ENCODE measurements around the gene RBM17. TPM values are rescaled to one million over a fixed set of nuclear protein-coding genes. Genes with fewer than 3 reads are reported as not detected.

RBM17 gene
- total and polyA plus RNA-seq, 10 of the 15 experiments (the other 5 are each of a cell fraction or from before 2014, with no cell fraction given): 28.4 to 181 (median 83.9) TPM

GRCh38 chr10:6119962-6120361 lies 31.1 kb downstream of the RBM17 start:
- Histone ChIP-seq H3K9me3 (replicated peaks; ENCODE audit: control insufficient read depth, insufficient read depth, low read length) (no peaks in the 10 kb centered on the region), H3K36me3 (ENCODE audit: control insufficient read depth in 2 of 2, insufficient read depth in 2 of 2, low read length in 1 of 2) (peaks cover 0 to 12% of the 10 kb centered on the region in 2 experiments; a peak in 3 of 4 replicates), H3K27ac (ENCODE audit: control insufficient read depth, insufficient read depth) (no peak overlapping the region), H4K20me1 (ENCODE audit: control insufficient read depth, insufficient read depth) (no peaks in the 10 kb centered on the region), H3K4me2 (ENCODE audit: control insufficient read depth, insufficient read depth) (no peak overlapping the region), H3K4me1 (ENCODE audit: control insufficient read depth, insufficient read depth, low read length) (no peaks in the 10 kb centered on the region), H3K79me2 (ENCODE audit: control insufficient read depth, insufficient read depth, low read length) (no peaks in the 10 kb centered on the region), H3K27me3 (replicated peaks in 1 of 2; ENCODE audit: control insufficient read depth in 2 of 2, insufficient read depth in 2 of 2, low read length in 1 of 2) (no peaks in the 10 kb centered on the region), H2AFZ (ENCODE audit: control insufficient read depth, low read depth, low read length) (no peak overlapping the region), H3K4me3 (no peak overlapping the region), H3K9ac (ENCODE audit: control insufficient read depth, insufficient read depth, low read length) (no peak overlapping the region)
- FAIRE-seq (no peak), ATAC-seq (no peak), DNase-seq (ENCODE audit: low read depth, low spot score) (no peak)
- intact Hi-C loops (cut with micrococcal nuclease; ENCODE audit: unreplicated experiment) (no loop called here), in situ Hi-C loops (cut with MboI) (no loop called here)
- SMC1A ChIA-PET (ENCODE audit: uncharacterized antibody, unreplicated experiment): interaction anchor here (0.9 to 1.2 kb wide), 3 partner anchors 9 to 282 kb away, joined by 3 read pairs; no protein-coding TSS in a partner anchor
- WGBS (ENCODE audit: insufficient coverage, insufficient replicate concordance, low lambda C conversion rate, missing lambda C conversion rate): 98% methylated on average over 13 of the region's 13 CpGs
- TF ChIP-seq LARP7 (IDR thresholded peaks at IDR 0.05) (no peak), SMC3 (IDR thresholded peaks at IDR 0.05; ENCODE audit: borderline replicate concordance, low read length) (no peak), RBBP5 (conservative IDR thresholded peaks at IDR 0.05) (no peak), IKZF1 (conservative IDR thresholded peaks at IDR 0.05) (no peak), SP1 (IDR thresholded peaks at IDR 0.05; ENCODE audit: low read depth, low read length) (no peak), STAT1 (conservative IDR thresholded peaks at IDR 0.05) (no peak), IKZF2 (IDR thresholded peaks at IDR 0.05) (no peak), SIN3A (IDR thresholded peaks at IDR 0.05; ENCODE audit: low read depth, low read length) (no peak), EP300 (IDR thresholded peaks at IDR 0.05; ENCODE audit: borderline replicate concordance in 1 of 2, control insufficient read depth in 1 of 2, low read depth in 2 of 2, low read length in 2 of 2) (no peak)
- TF ChIP-seq, protein P1, sequence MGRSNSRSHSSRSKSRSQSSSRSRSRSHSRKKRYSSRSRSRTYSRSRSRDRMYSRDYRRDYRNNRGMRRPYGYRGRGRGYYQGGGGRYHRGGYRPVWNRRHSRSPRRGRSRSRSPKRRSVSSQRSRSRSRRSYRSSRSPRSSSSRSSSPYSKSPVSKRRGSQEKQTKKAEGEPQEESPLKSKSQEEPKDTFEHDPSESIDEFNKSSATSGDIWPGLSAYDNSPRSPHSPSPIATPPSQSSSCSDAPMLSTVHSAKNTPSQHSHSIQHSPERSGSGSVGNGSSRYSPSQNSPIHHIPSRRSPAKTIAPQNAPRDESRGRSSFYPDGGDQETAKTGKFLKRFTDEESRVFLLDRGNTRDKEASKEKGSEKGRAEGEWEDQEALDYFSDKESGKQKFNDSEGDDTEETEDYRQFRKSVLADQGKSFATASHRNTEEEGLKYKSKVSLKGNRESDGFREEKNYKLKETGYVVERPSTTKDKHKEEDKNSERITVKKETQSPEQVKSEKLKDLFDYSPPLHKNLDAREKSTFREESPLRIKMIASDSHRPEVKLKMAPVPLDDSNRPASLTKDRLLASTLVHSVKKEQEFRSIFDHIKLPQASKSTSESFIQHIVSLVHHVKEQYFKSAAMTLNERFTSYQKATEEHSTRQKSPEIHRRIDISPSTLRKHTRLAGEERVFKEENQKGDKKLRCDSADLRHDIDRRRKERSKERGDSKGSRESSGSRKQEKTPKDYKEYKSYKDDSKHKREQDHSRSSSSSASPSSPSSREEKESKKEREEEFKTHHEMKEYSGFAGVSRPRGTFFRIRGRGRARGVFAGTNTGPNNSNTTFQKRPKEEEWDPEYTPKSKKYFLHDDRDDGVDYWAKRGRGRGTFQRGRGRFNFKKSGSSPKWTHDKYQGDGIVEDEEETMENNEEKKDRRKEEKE (IDR thresholded peaks at IDR 0.05): no peak
- CTCF ChIA-PET: interaction anchor here (1.0 to 1.9 kb wide), 5 partner anchors 9 to 286 kb away, joined by 4 to 7 read pairs (median 4); partner anchors contain the start of gene PFKFB3
- RAD21 ChIA-PET (ENCODE audit: unreplicated experiment): interaction anchor here (1.1 kb wide), 1 partner anchor 8 kb away, joined by 3 read pairs; no protein-coding TSS in a partner anchor
- POLR2A ChIA-PET: no interaction called here
- no TSS peak for BruUV-seq (replicated peaks)
